Midbrain (tissue), 1 donor: ENCODE data around the gene PTPRN2.
A peak's percentile ranks its signal among the peaks of the same experiment; 100 is the strongest.
"Not testable (repeated sequence)": the region's sequence is repeated elsewhere in the genome, so short reads cannot be mapped to it uniquely, and the experiment has no call there.

Experiments used
- DNase-seq: peaks from one replicate; lab custom pipeline; 2025; lab: John Stamatoyannopoulos, UW

Gene PTPRN2

GRCh38 chr7:157791261-157791660, 796.4 kb downstream of the PTPRN2 start:
- DNase-seq, result no peak

GRCh38 chr7:157789942-157790341, 797.7 kb downstream of the PTPRN2 start:
- DNase-seq, result no peak

GRCh38 chr7:157789094-157789493, 798.5 kb downstream of the PTPRN2 start:
- DNase-seq, result no peak

DNA sequence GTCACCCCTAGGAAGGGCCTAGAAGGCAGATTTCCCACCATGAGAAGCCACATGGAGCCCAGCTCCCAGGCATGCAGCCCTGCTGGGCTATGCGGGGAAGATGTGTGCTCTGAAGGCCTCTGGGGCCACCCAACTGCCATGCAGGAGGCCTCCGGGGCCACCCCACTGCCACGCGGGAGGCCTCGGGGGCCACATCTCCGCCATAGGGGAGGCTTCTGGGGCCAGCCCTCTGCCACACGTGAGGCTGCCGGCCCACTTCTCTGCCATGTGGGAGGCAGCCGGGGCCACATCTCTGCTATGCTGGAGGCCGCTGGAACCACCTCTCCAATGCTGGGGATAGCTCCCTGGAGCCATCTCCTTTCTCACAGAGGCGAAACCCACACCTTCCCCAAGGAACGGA, 799.0 kb downstream of the PTPRN2 start:
- no peak for DNase-seq

DNA sequence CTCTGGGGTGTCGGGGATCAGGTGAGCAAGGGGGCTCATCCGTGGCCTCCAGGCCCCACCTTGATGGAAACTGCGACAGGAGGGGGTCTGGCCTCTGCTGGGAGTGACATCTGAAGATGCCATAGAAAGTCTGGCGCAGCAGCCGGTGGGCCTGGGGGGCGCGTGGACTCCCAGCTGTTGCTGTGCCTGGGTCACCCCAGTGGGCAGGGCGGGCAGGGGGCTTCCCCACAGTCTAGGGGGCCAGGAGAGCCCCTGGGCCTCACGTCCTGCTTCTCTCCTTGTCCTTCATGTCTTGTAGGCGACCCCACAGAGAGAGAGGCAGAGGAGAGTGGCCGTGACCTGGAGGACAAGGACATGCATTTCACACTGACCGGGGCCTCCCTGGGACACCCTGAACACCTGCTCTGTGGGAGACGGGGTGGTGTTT, 800.3 kb downstream of the PTPRN2 start:
- DNase-seq, result no peak

DNA sequence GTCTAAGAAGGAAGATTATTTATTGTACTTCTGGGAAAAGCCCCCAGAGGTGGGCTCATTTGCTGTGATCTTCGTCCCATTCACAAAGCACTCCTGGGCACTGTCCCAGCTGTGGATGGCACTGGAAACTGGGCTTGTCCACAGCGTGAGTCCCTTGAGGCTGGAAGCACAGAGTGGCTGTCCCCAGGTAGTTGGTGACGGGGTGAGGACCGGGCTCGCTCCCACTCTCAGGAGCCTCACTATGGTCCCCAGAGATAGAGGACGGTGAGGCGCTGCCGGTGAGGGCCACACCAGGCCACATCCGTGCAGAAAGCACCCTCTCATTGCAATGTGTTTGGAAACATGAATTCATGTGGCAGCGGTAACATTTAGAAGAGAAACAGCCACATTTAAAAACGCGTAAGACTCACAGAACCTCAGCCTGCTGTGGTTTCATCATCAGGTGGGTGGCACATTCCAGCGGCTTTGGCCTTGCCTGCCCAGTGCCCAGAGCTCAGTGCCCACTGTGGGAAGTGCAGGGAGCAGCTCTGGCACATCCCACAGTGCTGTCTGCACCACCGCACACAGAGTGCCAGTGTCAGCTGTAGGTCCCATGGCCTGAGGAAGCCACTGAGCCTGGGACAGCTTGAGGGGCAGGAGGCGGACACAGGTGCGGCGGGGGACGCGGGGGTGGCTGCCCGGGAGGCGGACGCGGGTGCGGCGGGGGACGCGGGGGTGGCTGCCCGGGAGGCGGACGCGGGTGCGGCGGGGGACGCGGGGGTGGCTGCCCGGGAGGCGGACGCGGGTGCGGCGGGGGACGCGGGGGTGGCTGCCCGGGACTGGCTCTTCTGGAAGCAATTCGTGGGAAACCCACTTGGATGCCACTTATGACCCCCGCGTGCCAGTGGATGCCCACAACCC, 801.0 kb downstream of the PTPRN2 start:
- no peak for DNase-seq

GRCh38 chr7:157785486-157786186, 802.0 kb downstream of the PTPRN2 start:
- DNase-seq, result no peak

GRCh38 chr7:157784979-157785441, 802.6 kb downstream of the PTPRN2 start:
- DNase-seq, result peak; percentile 52

GRCh38 chr7:157784041-157784835, 803.4 kb downstream of the PTPRN2 start:
- DNase-seq, result no peak

GRCh38 chr7:157782041-157782440, 805.6 kb downstream of the PTPRN2 start:
- DNase-seq, result no peak

DNA sequence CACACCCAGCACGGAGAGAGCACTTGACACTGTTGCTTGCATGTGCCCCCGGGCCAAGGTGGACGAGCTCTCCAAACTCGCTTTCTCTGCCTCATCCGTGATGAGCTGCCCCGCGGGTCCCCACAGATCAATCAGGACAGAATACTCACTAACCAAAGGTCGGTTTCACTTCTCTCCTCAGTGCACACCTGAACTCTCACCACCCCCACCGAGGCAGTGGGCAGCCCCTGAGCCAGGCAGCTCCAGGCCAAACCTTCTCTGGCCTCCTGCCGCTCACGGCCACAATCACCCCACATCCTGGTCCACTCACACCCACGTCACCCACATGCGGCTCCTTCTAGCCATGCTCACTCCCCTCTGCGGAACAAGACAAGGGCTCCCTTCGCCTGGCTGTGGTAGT, 806.9 kb downstream of the PTPRN2 start:
- no peak for DNase-seq

DNA sequence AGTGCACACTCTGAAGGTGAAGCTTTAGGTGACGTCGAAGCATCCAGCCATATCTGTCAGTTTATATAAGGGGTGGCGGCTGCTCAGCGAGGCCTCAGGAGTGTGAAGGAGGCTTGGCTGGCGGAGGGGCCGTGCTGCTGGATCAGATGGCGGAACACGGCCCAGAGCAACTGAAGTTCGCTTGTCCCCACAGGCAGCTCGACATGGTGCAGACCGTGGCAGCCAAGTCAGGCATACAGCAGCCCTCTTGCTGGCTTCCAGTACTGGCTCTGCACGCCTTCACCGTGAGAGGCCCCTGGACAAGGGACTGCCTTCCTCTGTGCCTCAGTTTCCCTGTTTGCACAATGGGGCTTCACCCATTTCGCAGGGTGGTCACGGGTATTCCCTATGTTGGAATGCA, 807.3 kb downstream of the PTPRN2 start:
- DNase-seq, result no peak

DNA sequence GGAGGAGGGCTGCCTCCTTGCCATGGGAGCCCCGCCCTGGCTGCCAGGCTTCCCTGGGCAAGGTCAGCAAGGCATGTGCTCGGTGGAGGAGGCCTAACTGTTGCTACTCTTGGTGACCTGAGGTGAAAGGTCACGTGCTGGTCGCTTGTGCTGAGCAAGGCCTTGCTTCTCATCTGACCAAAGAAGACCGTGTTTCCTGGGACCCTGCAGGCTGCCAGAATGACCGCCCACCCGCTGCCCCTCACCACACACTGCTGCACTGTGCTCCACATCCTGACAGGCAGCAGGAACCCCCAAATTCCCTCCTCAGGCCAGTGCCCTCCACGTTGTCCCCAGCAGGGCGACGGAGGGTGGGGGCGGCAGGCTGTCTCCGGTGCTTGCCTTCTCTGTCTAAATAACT, 808.4 kb downstream of the PTPRN2 start:
- DNase-seq, result no peak

DNA sequence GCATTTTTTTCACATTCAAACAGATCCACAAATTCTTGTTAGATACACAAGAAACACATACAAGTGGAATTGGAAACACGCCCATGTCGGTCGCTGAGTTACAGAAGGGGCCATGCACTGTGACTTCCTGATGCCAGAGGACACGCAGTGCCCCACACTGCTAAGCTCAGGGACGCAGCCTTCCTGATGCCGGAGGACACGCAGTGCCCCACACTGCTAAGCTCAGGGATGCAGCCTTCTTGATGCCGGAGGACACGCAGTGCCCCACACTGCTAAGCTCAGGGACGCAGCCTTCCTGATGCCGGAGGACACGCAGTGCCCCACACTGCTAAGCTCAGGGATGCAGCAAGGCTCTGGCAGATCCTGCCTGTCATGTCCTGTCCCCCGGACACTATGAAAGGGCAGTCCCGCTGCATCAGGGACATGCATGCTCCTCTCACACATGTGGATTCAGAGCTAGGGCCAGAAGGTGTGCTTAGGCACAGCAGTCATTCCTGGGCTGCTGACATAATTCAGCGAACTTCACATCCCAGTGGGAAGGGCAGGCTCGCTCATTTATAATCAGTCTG, 810.3 kb downstream of the PTPRN2 start:
- not testable (repeated sequence) for DNase-seq

GRCh38 chr7:157775560-157776332, 811.9 kb downstream of the PTPRN2 start:
- DNase-seq, result no peak

DNA sequence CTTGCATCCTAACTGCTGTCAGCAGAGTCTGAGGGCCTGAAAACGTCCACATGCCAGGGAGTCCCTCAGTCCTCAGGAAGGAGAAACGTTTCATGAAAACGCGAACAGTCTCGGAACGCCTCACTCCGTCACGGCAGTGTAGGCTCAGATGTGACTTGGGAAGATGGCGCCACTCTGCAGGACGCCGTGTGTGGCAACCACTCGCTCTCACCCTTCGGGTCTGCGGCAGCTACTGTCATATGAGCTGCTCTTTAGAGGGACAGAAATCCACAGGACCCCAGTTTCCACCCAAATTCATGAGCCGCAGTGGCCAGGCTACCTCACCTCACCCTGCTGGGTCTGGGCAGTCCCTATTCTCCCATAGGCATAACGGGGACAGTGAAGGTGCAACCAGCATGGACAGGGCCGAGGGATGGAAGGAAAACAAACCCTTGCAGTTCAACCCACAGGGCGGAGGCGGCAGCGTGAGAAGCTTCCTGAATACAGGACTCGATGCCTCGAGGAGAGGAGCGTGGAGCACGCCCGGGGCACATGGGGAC, 812.5 kb downstream of the PTPRN2 start:
- DNase-seq, result no peak

DNA sequence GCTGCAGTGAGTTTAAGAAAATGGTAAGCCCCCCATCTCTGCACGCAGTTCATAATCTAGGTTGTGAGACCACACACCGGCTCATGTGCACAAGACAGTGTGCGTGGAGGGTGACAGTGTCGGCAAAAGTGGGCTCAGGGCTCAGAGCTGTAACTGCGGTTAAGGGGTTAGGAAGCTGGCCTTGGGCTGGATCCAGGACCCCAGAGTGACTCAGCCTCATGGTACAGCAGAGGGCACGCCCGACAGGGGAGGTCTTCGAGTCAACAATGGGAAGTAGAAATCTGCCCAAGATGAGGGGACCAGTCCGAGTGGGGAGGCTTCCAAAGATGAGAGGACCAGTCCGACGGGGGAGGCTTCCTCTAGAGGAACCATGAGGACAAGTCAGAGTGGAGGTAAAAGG, 813.1 kb downstream of the PTPRN2 start:
- DNase-seq, result no peak

- DNase-seq, result no peak
Measured at GRCh38 chr7:157773361-157773760, 814.3 kb downstream of the PTPRN2 start.

GRCh38 chr7:157772486-157773130, 815.0 kb downstream of the PTPRN2 start:
- DNase-seq, result no peak

GRCh38 chr7:157771689-157772088, 815.9 kb downstream of the PTPRN2 start:
- DNase-seq, result no peak
